ENCODE measurements around the gene NINL. TPM values are rescaled to one million over a fixed set of nuclear protein-coding genes. Genes with fewer than 3 reads are reported as not detected.

NINL gene
- total RNA-seq, 1 experiment from 2014 or later: 7.2 TPM

- Histone ChIP-seq H3K9ac (ENCODE audit: low read length) (no peak overlapping the region), H3K4me3 (replicated peaks in 1 of 2; ENCODE audit: low read depth in 1 of 2, low read length in 2 of 2) (no peak overlapping the region), H4K20me1 (ENCODE audit: insufficient read depth) (no peaks in the 10 kb centered on the region), H3K36me3 (ENCODE audit: control insufficient read depth in 1 of 2, insufficient read depth in 2 of 2, low read length in 2 of 2) (no peaks in the 10 kb centered on the region), H3K27me3 (ENCODE audit: insufficient read depth, low read length) (no peaks in the 10 kb centered on the region), H3K27ac (ENCODE audit: low read depth, low read length) (no peak overlapping the region), H3K4me2 (ENCODE audit: low read length) (no peak overlapping the region), H3K4me1 (ENCODE audit: control insufficient read depth in 1 of 2, insufficient read depth in 2 of 2, low read length in 2 of 2) (peaks cover 0 to 4% of the 10 kb centered on the region in 2 experiments; a peak in 1 of 4 replicates), H3K9me2 (ENCODE audit: insufficient read depth) (no peaks in the 10 kb centered on the region), H3K79me2 (ENCODE audit: insufficient read depth, low read length) (no peaks in the 10 kb centered on the region), H2AFZ (ENCODE audit: low read depth, low read length, poor library complexity, severe bottlenecking) (no peak overlapping the region), H3K9me3 (ENCODE audit: control insufficient read depth in 1 of 2, insufficient read depth in 1 of 2, low read depth in 1 of 2, low read length in 2 of 2) (no peaks in the 10 kb centered on the region)
- ChIA-PET CTCF (no interaction called here), POLR2A (no interaction called here), RAD21 (ENCODE audit: low non-redundant PET in 1 of 2, low total read pairs in 2 of 2, uncharacterized antibody in 2 of 2, unreplicated experiment in 2 of 2) (no interaction called here)
- no TSS peak for BruUV-seq (replicated peaks)
- TF ChIP-seq POLR2A (IDR thresholded peaks at IDR 0.05; ENCODE audit: borderline replicate concordance, extremely low read depth, insufficient read depth, insufficient read length) (no peak), EZH2phosphoT487 (IDR thresholded peaks at IDR 0.05; ENCODE audit: borderline replicate concordance) (no peak), REST (IDR thresholded peaks at IDR 0.05; ENCODE audit: low read depth) (no peak), MAX (IDR thresholded peaks at IDR 0.05) (no peak)
- no peak for DNase-seq (ENCODE audit: low read depth, low spot score)
- intact Hi-C loops (cut with micrococcal nuclease): no loop called here
- ATAC-seq: peak; percentile 7; the same call in 1 of the 2 replicates
Measured at GRCh38 chr20:25496165-25496967, 89.0 kb downstream of the NINL start.
